ENCODE data around the gene UBA5. TPM values are rescaled to one million over a fixed set of nuclear protein-coding genes. Genes with fewer than 3 reads are reported as not detected.
A peak's percentile ranks its signal among the peaks of the same experiment; 100 is the strongest.

UBA5 gene
- total and polyA plus RNA-seq, 9 of the 15 experiments (the other 6 are each of a cell fraction or from before 2014, with no cell fraction given) = 8.1 to 71.1 (median 29.4) TPM

DNA sequence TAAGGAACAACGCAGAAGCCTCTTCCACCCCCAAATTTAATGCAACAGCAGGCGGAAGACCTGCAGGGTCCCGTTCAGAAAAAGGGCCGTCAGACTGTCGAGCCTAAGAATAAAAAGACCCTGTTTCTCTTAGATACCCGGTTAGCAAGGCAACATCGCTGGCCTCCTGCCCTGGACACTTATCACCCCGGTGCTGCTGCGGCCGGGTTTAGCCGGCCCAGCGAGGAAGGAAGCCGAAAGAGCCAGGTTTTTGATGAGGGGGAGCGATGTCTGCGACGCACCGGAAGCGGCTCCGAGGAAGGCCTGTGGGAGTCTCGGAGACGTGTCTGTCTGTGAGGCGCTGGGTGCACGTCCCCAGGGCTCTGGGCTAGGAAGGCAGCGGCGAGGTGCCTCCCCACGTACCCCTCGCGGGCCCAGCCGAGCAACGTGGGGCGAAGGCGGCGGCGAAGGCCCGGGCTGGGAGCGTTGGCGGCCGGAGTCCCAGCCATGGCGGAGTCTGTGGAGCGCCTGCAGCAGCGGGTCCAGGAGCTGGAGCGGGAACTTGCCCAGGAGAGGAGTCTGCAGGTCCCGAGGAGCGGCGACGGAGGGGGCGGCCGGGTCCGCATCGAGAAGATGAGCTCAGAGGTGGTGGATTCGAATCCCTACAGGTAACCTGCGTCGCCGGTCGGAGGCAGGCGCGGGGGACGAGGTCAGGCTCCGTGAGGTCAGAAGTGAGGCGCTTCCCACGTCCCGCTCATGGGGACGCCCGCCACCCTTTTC, at the start of gene UBA5 (continued):
- TF ChIP-seq ZNF354B (CRISPR knock-in tag; IDR thresholded peaks at IDR 0.05) (no peak), PHTF2 (CRISPR knock-in tag; IDR thresholded peaks at IDR 0.05) (no peak), CTBP1 (IDR thresholded peaks at IDR 0.05; ENCODE audit: borderline replicate concordance) (no peak; the same call in 1 of the 2 replicates), GABPA (tag; conservative IDR thresholded peaks at IDR 0.05; ENCODE audit: low read depth) (peak; percentile 97), HNRNPL (IDR thresholded peaks at IDR 0.05; ENCODE audit: low read depth, low read length) (no peak), ZNF224 (CRISPR knock-in tag; IDR thresholded peaks at IDR 0.05) (no peak), U2AF2 (optimal IDR thresholded peaks at IDR 0.05; ENCODE audit: low read depth, low read length) (no peak), ZNF23 (CRISPR knock-in tag; IDR thresholded peaks at IDR 0.05) (no peak), FOXA3 (CRISPR knock-in tag; conservative IDR thresholded peaks at IDR 0.05 in 1 of 2, IDR thresholded peaks at IDR 0.05 in 1 of 2) (no peak), FOXJ3 (CRISPR knock-in tag; IDR thresholded peaks at IDR 0.05) (no peak), FOXK2 (conservative IDR thresholded peaks at IDR 0.05 in 1 of 2, IDR thresholded peaks at IDR 0.05 in 1 of 2; ENCODE audit: low read depth in 2 of 2) (no peak), TGIF2 (CRISPR knock-in tag; IDR thresholded peaks at IDR 0.05) (no peak)
- TF ChIP-seq, protein P1, sequence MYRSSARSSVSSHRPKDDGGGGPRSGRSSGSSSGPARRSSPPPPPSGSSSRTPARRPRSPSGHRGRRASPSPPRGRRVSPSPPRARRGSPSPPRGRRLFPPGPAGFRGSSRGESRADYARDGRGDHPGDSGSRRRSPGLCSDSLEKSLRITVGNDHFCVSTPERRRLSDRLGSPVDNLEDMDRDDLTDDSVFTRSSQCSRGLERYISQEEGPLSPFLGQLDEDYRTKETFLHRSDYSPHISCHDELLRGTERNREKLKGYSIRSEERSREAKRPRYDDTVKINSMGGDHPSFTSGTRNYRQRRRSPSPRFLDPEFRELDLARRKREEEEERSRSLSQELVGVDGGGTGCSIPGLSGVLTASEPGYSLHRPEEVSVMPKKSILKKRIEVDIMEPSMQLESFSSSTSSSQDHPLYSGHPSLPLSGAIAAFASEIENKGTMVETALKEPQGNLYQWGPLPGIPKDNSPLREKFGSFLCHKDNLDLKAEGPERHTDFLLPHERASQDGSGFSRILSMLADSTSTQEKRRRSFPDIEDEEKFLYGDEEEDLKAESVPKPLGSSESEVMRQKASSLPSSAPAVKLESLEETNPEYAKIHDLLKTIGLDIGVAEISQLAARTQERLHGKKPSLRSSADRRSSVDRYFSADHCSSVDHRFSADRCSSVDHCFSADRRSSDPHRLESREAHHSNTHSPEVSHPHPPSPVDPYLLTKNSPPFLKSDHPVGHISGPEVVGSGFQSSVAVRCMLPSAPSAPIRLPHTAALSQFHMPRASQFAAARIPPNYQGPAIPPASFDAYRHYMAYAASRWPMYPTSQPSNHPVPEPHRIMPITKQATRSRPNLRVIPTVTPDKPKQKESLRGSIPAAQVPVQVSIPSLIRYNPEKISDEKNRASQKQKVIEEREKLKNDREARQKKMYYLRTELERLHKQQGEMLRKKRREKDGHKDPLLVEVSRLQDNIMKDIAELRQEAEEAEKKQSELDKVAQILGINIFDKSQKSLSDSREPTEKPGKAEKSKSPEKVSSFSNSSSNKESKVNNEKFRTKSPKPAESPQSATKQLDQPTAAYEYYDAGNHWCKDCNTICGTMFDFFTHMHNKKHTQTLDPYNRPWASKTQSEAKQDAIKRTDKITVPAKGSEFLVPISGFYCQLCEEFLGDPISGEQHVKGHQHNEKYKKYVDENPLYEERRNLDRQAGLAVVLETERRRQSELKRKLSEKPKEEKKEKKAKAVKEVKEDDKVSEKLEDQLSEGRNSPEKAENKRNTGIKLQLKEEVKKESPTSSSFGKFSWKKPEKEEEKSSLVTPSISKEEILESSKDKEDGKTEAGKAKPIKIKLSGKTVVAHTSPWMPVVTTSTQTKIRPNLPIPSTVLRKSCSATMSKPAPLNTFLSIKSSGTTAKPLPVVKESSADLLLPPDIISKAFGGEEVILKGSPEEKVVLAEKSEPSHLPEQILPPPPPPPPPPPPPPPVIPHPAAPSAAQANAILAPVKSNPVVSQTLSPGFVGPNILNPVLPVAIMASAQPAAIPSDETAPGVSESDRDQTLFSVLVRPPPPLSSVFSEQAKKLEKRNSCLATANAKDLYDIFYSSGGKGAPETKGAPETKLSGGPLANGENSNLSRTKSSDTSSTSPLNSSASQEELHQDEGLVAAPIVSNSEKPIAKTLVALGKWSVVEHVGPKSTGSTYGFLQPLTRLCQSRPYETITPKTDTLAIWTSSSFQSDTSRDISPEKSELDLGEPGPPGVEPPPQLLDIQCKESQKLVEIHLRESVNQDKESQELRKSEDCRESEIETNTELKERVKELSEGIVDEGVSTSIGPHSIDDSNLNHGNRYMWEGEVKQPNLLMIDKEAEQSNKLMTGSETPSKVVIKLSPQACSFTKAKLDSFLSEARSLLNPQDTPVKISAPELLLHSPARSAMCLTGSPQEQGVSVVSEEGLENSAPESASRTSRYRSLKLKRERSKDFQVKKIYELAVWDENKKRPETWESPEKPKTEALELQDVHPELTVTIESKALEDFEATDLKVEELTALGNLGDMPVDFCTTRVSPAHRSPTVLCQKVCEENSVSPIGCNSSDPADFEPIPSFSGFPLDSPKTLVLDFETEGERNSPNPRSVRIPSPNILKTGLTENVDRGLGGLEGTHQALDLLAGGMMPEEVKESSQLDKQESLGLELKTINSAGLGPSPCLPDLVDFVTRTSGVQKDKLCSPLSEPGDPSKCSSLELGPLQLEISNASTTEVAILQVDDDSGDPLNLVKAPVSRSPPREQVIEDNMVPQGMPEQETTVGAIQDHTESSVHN (IDR thresholded peaks at IDR 0.05; ENCODE audit: borderline replicate concordance in 1 of 2, low read depth in 1 of 2) = no peak
- TF ChIP-seq, protein P2, sequence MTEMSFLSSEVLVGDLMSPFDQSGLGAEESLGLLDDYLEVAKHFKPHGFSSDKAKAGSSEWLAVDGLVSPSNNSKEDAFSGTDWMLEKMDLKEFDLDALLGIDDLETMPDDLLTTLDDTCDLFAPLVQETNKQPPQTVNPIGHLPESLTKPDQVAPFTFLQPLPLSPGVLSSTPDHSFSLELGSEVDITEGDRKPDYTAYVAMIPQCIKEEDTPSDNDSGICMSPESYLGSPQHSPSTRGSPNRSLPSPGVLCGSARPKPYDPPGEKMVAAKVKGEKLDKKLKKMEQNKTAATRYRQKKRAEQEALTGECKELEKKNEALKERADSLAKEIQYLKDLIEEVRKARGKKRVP (CRISPR knock-in tag; IDR thresholded peaks at IDR 0.05) = no peak
- TF ChIP-seq, protein P3, sequence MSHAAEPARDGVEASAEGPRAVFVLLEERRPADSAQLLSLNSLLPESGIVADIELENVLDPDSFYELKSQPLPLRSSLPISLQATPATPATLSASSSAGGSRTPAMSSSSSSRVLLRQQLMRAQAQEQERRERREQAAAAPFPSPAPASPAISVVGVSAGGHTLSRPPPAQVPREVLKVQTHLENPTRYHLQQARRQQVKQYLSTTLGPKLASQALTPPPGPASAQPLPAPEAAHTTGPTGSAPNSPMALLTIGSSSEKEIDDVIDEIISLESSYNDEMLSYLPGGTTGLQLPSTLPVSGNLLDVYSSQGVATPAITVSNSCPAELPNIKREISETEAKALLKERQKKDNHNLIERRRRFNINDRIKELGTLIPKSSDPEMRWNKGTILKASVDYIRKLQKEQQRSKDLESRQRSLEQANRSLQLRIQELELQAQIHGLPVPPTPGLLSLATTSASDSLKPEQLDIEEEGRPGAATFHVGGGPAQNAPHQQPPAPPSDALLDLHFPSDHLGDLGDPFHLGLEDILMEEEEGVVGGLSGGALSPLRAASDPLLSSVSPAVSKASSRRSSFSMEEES (CRISPR knock-in tag; IDR thresholded peaks at IDR 0.05) = no peak
- TF ChIP-seq, protein P4, sequence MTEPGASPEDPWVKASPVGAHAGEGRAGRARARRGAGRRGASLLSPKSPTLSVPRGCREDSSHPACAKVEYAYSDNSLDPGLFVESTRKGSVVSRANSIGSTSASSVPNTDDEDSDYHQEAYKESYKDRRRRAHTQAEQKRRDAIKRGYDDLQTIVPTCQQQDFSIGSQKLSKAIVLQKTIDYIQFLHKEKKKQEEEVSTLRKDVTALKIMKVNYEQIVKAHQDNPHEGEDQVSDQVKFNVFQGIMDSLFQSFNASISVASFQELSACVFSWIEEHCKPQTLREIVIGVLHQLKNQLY (CRISPR knock-in tag; conservative IDR thresholded peaks at IDR 0.05) = no peak

Data from K562 (cell line).